Iris pigment epithelial cell (primary cell): Measurements from ENCODE around the gene MICU2.

ENCODE experiments used
- DNase-seq: peaks from one replicate; pipeline ENCODE4 v3.0.0-alpha.2; 2011; ENCODE audit warnings: low read depth

Gene MICU2

DNA sequence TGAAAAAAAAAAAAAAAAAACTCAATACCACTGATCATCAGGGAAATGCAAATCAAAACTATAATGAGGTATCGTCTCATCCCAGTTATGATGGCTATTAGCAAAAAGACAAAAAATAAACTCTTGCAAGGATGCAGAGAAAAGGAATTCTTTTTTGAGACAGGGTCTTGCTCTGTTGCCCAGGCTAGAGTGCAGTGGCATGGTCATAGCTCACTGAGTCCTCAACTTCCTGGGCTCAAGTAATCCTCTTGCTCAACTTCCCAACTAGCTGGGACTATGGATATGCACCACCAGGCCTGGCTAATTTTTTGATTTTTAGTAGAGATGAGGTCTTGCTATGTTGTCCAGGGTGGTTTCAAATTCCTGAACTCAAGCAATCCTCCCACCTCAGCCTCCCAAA, 59.5 kb downstream of the MICU2 start:
- DNase-seq: no peak

DNA sequence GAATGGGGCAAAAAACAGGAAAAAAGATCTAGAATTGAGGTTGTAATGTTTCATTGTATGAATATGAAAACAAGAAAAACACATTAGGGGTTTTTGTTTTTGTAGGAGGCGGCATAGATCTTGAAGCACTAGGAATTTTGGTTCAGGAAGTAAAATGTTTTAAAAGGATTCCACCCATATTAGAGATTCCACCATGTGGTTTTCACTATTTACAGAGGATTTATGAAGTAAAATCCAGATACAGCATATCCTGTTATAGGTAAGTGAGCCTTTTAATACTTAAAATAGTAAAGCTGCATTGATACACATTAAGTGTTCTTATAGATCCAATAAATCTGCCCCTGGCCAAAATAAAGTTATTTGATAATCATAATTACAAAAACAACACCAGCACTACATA, 61.4 kb downstream of the MICU2 start:
- DNase-seq: no peak

DNA sequence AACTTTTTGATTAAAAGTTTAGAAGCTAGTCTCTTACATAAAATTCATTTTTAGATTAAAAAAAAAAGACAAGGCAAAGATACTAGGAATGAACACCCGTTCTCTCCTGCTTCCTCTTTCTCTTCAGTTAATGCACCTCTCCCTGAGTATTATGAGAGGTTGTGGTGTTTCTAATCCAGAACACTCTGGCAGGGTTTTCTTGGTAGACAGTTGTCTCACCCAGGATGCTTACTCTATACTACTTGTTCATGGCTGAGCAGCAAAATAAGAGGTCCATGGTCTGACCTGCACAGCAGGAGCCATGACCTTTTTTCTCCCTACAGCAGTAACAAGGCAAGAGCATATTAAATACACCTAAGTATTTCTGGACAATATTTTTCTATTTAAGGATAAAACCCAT, 62.0 kb downstream of the MICU2 start:
- DNase-seq: no peak

DNA sequence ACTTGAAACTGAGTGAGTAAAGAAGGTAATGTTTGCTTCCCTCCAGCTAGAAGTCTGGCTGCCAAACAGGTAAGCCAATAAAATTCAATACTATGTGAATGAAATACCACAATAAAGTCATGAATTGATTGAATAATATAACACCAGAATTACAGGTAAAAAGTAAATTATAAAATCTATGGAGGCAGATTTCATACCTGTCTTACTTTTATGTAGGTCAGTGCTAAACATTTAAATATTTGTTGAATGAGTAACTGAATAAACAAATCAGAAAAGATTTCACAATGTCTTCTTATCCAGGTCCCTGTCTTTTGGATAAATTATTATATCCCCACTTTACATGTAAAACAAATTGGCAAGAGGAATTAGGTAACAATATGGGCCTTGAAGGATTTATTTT, 62.7 kb downstream of the MICU2 start:
- DNase-seq: no peak

GRCh38 chr13:21539687-21540086, 64.3 kb downstream of the MICU2 start:
- no peak for DNase-seq

- no peak for DNase-seq
Measured at GRCh38 chr13:21538753-21539152, 65.2 kb downstream of the MICU2 start.

DNA sequence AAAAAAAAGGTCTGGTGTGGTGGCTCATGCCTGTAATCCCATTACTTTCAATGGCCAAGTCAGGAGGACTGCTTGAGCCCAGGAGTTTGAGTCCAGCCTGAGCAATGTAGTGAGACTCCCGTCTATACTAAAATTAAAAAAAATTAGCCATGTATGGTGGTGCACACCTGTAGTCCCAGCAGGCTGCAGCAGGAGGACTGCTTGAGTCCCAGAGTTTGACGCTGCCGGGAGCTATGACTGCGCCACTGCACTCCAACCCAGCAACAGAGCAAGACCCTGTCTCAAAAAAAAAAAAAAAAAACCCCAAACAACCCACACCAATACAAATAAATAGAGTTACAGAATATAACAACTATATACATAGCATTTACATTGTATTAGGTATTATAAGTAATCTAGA, 65.7 kb downstream of the MICU2 start:
- DNase-seq: no peak

GRCh38 chr13:21537105-21537504, 66.9 kb downstream of the MICU2 start:
- DNase-seq: peak; percentile 20

GRCh38 chr13:21534760-21535159, 69.2 kb downstream of the MICU2 start:
- DNase-seq: no peak

GRCh38 chr13:21531455-21531854, 72.5 kb downstream of the MICU2 start:
- DNase-seq: no peak

DNA sequence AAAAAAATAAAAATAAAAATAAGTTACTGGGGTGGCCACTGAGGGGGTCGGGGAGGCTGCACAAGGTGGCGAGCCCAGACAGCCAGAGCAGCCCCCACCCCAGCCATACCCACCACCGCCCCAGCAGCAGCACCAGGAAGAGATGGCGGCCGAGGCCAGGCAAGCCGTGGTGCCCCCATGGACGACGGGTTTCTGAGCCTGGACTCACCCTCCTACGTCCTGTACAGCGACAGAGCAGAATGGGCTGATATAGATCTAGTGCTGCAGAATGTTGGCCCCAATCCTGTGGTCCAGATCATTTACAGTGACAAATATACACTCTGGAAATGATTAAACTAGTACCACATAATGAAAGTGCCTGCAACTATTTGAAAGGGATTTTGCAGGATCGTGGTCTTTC, 73.3 kb downstream of the MICU2 start:
- DNase-seq: no peak

- no peak for DNase-seq
Measured at GRCh38 chr13:21529146-21529893, 74.7 kb downstream of the MICU2 start.

- peak; percentile 78 for DNase-seq
Measured at GRCh38 chr13:21528616-21529015, 75.4 kb downstream of the MICU2 start.

- DNase-seq: no peak
Measured at GRCh38 chr13:21526707-21527540, 77.0 kb downstream of the MICU2 start.

DNA sequence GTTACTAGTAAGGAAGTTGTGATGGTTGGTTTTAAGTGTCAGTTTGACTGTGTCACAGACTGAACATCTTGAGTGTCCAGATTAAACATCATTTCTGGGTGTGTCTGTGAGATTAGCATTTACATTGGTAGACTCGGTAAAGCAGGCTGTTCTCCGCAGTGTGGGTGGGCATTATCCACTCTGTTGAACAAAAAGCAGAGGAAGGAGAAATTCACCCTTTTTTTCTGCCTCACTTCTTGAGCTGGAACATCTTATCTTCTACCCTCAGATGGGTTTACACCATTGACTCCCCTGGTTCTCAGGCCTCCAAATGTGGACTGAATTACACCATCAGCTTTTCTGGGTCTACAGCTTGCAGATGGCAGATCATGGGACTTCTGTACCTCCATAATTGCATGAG, 81.1 kb downstream of the MICU2 start:
- no peak for DNase-seq

GRCh38 chr13:21522130-21522529, 81.8 kb downstream of the MICU2 start:
- DNase-seq: no peak

DNA sequence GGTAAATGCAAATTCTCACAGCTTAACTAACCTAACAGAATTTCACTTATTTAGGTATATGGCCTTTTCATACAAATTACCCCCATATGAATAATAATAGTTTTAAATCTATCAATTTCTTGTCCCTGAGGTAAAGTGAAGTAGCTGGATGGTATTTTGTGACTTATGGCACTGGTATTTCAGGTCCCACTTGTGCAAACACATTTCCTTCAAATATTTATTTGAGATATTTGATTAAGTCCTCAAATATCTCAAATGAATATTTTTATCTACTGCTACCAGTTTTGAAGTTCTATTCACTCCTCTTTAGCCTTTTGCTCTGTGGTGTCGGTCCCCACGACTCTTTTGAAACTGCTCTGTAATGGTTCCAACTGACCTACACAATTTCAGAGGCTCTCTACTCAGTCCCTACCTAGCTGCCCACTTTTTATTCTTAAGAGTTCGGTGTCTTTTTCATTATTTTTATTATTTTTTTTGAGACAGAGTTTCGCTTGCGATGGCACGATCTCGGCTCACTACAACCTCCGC, 85.3 kb downstream of the MICU2 start:
- DNase-seq: no peak

DNA sequence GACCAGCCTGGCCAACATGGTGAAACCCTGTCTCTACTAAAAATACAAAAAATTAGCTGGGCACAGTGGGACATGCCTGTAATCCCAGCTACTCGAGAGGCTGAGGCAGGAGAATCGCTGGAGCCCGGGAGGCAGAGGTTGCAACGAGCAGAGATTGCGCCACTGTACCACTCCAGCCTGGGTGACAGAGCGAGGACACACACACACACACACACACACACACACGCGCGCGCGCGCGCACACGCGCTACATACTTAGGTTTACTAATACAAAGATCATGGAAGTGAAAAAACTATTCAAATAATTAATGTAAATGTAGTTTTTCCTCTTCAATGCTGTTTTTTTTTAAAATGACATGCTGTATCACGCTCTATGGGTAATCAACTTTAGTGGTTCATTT, 86.4 kb downstream of the MICU2 start:
- no peak for DNase-seq

DNA sequence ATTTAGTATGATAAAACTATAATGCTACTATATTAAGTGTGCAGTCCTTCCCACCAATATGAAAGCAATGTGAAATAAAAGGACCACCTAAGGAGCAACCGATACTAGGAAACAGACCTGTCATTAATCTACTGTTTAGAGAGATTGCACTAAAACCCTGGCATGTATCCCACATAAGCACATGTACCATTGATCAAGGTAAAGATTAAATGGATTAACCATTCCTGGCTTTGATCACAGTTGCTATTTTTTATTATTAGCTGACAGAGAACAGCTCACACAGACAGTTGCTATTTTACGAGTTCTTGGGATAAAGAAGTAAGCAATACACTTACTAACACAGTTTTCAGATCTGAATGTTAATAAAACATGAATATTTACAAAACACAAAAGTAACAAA, 87.2 kb downstream of the MICU2 start:
- no peak for DNase-seq

DNA sequence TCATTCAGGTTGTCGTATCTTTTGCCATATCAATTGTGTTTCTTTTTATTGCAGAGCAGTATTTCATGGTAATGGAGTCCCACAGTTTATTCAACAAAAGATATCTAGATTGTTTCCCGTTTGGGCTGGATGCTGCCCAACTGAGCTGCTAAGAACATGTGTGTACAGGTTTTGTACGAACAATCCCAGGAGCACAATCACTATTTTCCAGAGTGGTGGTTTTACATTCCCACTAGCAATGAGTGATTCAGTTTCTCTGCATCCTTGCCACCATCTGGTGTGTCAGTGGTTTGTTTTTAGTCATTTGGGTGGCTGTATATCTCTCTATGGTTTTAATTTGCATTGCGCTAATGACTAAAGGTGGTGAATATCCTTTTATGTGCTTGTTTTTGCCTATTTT, 92.1 kb downstream of the MICU2 start:
- DNase-seq: no peak

DNA sequence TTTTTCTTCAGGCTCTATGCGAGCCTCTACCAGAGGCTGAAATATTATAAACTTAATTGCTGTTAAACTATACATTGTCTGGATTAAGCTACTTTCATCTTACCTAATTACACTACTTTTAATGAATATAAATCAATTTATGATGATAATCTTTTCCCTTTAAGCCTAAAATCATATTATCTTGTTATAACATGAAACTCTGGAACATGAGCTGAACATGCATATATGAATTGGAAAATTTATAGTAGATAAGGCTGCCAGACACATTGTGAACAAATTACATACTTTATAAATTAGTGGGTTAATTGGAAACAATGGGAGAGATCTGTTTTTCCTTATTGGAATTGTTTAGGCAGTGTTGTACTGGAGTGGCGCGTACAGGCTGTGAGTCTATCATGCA, 99.6 kb downstream of the MICU2 start:
- no peak for DNase-seq

DNA sequence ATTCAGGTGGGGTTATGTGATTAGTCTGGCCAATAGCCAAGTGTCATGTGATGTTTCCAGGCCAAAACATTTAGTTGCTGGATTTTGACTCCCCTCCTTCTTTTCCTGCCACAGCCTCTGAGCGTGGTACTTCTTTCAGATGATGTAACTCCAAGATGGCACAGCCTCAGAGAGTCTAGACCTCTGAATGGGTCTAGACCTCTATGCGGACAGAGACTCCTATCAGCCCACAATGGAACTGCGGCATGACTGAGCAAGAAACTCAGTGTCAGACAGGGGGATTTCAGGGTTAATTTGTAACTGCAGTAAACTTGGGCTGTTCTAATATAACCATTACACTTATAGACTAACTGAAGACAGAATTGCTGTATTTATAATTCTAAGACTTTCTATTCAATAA, 102.3 kb downstream of the MICU2 start:
- no peak for DNase-seq

DNA sequence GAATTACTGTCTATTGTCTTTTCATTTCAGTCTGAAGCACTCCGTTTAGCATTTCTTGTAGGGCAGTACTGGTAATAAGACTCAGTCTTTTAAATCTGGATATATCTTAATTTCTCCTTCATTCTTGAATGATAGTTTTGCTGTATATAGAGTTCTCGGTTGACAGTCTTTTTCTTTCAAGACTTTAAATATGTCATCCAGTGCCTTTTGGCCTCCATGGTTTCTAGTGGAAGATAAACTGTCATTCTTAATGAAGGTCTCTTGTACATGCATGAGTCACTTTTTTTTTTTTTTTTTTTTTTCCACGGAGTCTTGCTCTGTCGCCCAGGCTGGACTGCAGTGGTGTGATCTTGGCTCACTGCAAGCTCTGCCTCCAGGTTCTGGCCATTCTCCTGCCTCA, 117.6 kb downstream of the MICU2 start:
- DNase-seq: no peak
